Measurements from ENCODE around the gene FUBP3. TPM values are rescaled to one million over a fixed set of nuclear protein-coding genes. Genes with fewer than 3 reads are reported as not detected.
A peak's percentile ranks its signal among the peaks of the same experiment; 100 is the strongest.

Gene FUBP3
- total and polyA plus RNA-seq, 2 experiments from 2014 or later: 42.5 to 74.8 TPM

DNA sequence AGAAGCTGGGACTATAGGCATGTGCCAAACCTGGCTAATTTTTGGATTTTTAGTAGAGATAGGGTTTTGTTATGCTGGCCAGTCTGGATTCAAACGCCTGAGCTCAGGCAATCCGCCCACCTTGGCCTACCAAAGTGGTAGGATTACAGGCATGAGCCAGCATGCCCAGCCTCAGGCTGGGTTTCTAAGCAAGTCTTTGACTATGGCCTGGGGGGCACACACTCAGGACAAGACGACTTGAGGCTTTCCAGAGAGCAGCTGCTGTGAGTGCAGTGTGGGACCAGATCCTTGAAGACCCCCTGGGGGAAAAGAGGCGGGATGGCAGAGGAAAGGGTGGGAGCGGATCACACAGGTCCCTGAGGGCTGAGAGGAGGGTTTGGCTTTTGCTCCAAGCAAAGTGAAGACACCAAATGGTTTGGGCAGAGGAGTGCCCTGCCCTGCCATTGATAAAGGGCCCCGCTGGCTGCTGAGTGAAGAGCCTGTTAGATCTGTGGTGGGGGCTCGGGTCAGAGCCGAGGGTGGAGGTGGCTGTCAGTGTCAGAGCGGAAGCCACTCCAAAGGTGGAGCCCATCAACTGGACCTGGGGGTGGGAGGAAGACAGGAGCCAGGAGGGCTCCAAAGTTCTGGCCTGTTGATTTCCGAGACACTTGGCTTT is 46.8 kb upstream of the FUBP3 start:
- Histone ChIP-seq H3K27ac (ENCODE audit: low read depth) (no peak overlapping the region), H3K27me3 (ENCODE audit: insufficient read depth) (peaks cover 5% of the 10 kb centered on the region; the same call in 1 of the 2 replicates), H3K4me2 (no peak overlapping the region), H4K20me1 (replicated peaks; ENCODE audit: insufficient read depth) (no peaks in the 10 kb centered on the region), H3K79me2 (replicated peaks; ENCODE audit: insufficient read depth) (no peaks in the 10 kb centered on the region), H3K9me2 (ENCODE audit: insufficient read depth) (no peaks in the 10 kb centered on the region), H2AFZ (peak overlapping the region; percentile 74), H3K4me1 (ENCODE audit: insufficient read depth) (peaks cover 14% of the 10 kb centered on the region; the same call in 1 of the 2 replicates), H3K36me3 (ENCODE audit: insufficient read depth) (no peaks in the 10 kb centered on the region), H3K4me3 (no peak overlapping the region), H3F3A (replicated peaks; ENCODE audit: low read depth) (no peaks in the 10 kb centered on the region)
- DNase-seq (ENCODE audit: low spot score) (no peak), ATAC-seq (no peak)
- Mint-ChIP-seq H3K9me3 (no peaks in the 10 kb centered on the region; the same call in 2 of the 3 replicates), H3K4me3 (no peak overlapping the region), H3K27me3 (ENCODE audit: insufficient read depth, low read depth, poor library complexity) (peaks cover 10% of the 10 kb centered on the region), H3K27ac (no peak overlapping the region), H3K36me3 (ENCODE audit: low read depth) (no peaks in the 10 kb centered on the region), H3K4me1 (peaks cover 20% of the 10 kb centered on the region)
- TF ChIP-seq, protein P1, sequence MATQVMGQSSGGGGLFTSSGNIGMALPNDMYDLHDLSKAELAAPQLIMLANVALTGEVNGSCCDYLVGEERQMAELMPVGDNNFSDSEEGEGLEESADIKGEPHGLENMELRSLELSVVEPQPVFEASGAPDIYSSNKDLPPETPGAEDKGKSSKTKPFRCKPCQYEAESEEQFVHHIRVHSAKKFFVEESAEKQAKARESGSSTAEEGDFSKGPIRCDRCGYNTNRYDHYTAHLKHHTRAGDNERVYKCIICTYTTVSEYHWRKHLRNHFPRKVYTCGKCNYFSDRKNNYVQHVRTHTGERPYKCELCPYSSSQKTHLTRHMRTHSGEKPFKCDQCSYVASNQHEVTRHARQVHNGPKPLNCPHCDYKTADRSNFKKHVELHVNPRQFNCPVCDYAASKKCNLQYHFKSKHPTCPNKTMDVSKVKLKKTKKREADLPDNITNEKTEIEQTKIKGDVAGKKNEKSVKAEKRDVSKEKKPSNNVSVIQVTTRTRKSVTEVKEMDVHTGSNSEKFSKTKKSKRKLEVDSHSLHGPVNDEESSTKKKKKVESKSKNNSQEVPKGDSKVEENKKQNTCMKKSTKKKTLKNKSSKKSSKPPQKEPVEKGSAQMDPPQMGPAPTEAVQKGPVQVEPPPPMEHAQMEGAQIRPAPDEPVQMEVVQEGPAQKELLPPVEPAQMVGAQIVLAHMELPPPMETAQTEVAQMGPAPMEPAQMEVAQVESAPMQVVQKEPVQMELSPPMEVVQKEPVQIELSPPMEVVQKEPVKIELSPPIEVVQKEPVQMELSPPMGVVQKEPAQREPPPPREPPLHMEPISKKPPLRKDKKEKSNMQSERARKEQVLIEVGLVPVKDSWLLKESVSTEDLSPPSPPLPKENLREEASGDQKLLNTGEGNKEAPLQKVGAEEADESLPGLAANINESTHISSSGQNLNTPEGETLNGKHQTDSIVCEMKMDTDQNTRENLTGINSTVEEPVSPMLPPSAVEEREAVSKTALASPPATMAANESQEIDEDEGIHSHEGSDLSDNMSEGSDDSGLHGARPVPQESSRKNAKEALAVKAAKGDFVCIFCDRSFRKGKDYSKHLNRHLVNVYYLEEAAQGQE (IDR thresholded peaks at IDR 0.05; ENCODE audit: unreplicated experiment): no peak
- TF ChIP-seq EZH2 (IDR thresholded peaks at IDR 0.05; ENCODE audit: low read depth, unreplicated experiment) (no peak), STAT1 (IDR thresholded peaks at IDR 0.05; ENCODE audit: unreplicated experiment) (no peak), ZNF114 (CRISPR knock-in tag; IDR thresholded peaks at IDR 0.05) (no peak), NANOG (IDR thresholded peaks at IDR 0.05; ENCODE audit: borderline replicate concordance) (no peak), JUNB (IDR thresholded peaks at IDR 0.05; ENCODE audit: unreplicated experiment) (no peak), EZH2phosphoT487 (IDR thresholded peaks at IDR 0.05; ENCODE audit: unreplicated experiment) (no peak), CREB1 (CRISPR knock-in tag; IDR thresholded peaks at IDR 0.05; ENCODE audit: low read depth) (no peak), POLR2AphosphoS5 (IDR thresholded peaks at IDR 0.05; ENCODE audit: low read depth) (no peak)
- TF ChIP-seq, protein P2, sequence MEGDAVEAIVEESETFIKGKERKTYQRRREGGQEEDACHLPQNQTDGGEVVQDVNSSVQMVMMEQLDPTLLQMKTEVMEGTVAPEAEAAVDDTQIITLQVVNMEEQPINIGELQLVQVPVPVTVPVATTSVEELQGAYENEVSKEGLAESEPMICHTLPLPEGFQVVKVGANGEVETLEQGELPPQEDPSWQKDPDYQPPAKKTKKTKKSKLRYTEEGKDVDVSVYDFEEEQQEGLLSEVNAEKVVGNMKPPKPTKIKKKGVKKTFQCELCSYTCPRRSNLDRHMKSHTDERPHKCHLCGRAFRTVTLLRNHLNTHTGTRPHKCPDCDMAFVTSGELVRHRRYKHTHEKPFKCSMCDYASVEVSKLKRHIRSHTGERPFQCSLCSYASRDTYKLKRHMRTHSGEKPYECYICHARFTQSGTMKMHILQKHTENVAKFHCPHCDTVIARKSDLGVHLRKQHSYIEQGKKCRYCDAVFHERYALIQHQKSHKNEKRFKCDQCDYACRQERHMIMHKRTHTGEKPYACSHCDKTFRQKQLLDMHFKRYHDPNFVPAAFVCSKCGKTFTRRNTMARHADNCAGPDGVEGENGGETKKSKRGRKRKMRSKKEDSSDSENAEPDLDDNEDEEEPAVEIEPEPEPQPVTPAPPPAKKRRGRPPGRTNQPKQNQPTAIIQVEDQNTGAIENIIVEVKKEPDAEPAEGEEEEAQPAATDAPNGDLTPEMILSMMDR (conservative IDR thresholded peaks at IDR 0.05; ENCODE audit: low read depth in 2 of 2): no peak
- TF ChIP-seq, protein P3, sequence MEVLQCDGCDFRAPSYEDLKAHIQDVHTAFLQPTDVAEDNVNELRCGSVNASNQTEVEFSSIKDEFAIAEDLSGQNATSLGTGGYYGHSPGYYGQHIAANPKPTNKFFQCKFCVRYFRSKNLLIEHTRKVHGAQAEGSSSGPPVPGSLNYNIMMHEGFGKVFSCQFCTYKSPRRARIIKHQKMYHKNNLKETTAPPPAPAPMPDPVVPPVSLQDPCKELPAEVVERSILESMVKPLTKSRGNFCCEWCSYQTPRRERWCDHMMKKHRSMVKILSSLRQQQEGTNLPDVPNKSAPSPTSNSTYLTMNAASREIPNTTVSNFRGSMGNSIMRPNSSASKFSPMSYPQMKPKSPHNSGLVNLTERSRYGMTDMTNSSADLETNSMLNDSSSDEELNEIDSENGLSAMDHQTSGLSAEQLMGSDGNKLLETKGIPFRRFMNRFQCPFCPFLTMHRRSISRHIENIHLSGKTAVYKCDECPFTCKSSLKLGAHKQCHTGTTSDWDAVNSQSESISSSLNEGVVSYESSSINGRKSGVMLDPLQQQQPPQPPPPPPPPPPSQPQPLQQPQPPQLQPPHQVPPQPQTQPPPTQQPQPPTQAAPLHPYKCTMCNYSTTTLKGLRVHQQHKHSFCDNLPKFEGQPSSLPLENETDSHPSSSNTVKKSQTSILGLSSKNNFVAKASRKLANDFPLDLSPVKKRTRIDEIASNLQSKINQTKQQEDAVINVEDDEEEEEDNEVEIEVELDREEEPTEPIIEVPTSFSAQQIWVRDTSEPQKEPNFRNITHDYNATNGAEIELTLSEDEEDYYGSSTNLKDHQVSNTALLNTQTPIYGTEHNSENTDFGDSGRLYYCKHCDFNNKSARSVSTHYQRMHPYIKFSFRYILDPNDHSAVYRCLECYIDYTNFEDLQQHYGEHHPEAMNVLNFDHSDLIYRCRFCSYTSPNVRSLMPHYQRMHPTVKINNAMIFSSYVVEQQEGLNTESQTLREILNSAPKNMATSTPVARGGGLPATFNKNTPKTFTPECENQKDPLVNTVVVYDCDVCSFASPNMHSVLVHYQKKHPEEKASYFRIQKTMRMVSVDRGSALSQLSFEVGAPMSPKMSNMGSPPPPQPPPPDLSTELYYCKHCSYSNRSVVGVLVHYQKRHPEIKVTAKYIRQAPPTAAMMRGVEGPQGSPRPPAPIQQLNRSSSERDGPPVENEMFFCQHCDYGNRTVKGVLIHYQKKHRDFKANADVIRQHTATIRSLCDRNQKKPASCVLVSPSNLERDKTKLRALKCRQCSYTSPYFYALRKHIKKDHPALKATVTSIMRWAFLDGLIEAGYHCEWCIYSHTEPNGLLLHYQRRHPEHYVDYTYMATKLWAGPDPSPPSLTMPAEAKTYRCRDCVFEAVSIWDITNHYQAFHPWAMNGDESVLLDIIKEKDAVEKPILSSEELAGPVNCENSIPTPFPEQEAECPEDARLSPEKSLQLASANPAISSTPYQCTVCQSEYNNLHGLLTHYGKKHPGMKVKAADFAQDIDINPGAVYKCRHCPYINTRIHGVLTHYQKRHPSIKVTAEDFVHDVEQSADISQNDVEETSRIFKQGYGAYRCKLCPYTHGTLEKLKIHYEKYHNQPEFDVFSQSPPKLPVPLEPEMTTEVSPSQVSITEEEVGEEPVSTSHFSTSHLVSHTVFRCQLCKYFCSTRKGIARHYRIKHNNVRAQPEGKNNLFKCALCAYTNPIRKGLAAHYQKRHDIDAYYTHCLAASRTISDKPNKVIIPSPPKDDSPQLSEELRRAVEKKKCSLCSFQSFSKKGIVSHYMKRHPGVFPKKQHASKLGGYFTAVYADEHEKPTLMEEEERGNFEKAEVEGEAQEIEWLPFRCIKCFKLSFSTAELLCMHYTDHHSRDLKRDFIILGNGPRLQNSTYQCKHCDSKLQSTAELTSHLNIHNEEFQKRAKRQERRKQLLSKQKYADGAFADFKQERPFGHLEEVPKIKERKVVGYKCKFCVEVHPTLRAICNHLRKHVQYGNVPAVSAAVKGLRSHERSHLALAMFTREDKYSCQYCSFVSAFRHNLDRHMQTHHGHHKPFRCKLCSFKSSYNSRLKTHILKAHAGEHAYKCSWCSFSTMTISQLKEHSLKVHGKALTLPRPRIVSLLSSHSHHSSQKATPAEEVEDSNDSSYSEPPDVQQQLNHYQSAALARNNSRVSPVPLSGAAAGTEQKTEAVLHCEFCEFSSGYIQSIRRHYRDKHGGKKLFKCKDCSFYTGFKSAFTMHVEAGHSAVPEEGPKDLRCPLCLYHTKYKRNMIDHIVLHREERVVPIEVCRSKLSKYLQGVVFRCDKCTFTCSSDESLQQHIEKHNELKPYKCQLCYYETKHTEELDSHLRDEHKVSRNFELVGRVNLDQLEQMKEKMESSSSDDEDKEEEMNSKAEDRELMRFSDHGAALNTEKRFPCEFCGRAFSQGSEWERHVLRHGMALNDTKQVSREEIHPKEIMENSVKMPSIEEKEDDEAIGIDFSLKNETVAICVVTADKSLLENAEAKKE (CRISPR knock-in tag; IDR thresholded peaks at IDR 0.05): no peak
- TF ChIP-seq, protein P4, sequence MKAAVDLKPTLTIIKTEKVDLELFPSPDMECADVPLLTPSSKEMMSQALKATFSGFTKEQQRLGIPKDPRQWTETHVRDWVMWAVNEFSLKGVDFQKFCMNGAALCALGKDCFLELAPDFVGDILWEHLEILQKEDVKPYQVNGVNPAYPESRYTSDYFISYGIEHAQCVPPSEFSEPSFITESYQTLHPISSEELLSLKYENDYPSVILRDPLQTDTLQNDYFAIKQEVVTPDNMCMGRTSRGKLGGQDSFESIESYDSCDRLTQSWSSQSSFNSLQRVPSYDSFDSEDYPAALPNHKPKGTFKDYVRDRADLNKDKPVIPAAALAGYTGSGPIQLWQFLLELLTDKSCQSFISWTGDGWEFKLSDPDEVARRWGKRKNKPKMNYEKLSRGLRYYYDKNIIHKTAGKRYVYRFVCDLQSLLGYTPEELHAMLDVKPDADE (IDR thresholded peaks at IDR 0.05): no peak
